ENCODE data around the gene ASXL2. TPM values are rescaled to one million over a fixed set of nuclear protein-coding genes. Genes with fewer than 3 reads are reported as not detected.

ASXL2 gene
- total RNA-seq, 1 experiment from 2014 or later, result 37.8 TPM

- DNase-seq (ENCODE audit: low spot score) (no peak), ATAC-seq (no peak)
- no peaks in the 10 kb centered on the region for H3K4me1 Mint-ChIP-seq
- ChIA-PET CTCF (no interaction called here), POLR2A (no interaction called here)
- no peak overlapping the region for H3K4me3 Mint-ChIP-seq
- H3K27ac Mint-ChIP-seq, result no peak overlapping the region
- no peaks in the 10 kb centered on the region for H3K27me3 Mint-ChIP-seq (ENCODE audit: low read depth)
- peaks cover 33% of the 10 kb centered on the region for H3K36me3 Mint-ChIP-seq
- TF ChIP-seq ELF4 (CRISPR knock-in tag; IDR thresholded peaks at IDR 0.05; ENCODE audit: low read depth) (no peak), NFYB (CRISPR knock-in tag; conservative IDR thresholded peaks at IDR 0.05; ENCODE audit: low read depth) (no peak), SMAD4 (CRISPR knock-in tag; IDR thresholded peaks at IDR 0.05) (no peak)
- TF ChIP-seq, protein P1, sequence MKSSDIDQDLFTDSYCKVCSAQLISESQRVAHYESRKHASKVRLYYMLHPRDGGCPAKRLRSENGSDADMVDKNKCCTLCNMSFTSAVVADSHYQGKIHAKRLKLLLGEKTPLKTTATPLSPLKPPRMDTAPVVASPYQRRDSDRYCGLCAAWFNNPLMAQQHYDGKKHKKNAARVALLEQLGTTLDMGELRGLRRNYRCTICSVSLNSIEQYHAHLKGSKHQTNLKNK (CRISPR knock-in tag; IDR thresholded peaks at IDR 0.05), result no peak
- no peaks in the 10 kb centered on the region for H3K9me3 Mint-ChIP-seq
Observed at GRCh38 chr2:25757906-25758305, 120.4 kb downstream of the ASXL2 start.

DNA sequence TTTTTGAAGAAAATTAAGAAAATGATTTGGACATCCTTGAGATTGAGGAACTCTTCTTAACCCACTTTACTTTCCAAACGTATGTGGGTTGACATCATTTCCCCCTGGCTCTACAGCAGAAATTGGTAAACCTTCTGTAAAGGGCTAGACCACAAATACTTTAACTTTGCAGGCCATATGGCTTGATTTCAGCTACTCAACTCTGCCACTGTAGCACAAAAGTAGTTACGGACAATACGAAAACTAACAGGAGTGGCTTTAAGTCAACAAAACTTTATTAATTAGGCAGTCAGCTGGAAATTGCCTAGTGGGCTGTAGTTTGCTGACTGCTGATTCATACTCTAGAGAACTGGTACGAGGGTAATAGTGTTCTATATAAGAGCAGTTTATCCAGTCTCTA, 121.8 kb downstream of the ASXL2 start:
- H3K9me3 Mint-ChIP-seq, result no peaks in the 10 kb centered on the region
- no peaks in the 10 kb centered on the region for H3K4me1 Mint-ChIP-seq
- ChIA-PET POLR2A (no interaction called here), CTCF (no interaction called here)
- no peaks in the 10 kb centered on the region for H3K27me3 Mint-ChIP-seq (ENCODE audit: low read depth)
- no peak for TF ChIP-seq FOXK1 (CRISPR knock-in tag; IDR thresholded peaks at IDR 0.05)
- no peak for TF ChIP-seq ZSCAN18 (CRISPR knock-in tag; IDR thresholded peaks at IDR 0.05)
- no peak for TF ChIP-seq ZNF416 (CRISPR knock-in tag; IDR thresholded peaks at IDR 0.05)
- TF ChIP-seq HMGA2 (CRISPR knock-in tag; IDR thresholded peaks at IDR 0.05), result no peak
- TF ChIP-seq FOXP1 (CRISPR knock-in tag; IDR thresholded peaks at IDR 0.05; ENCODE audit: borderline replicate concordance), result no peak
- no peak for TF ChIP-seq ZNF232 (CRISPR knock-in tag; IDR thresholded peaks at IDR 0.05)
- TF ChIP-seq, protein P2, sequence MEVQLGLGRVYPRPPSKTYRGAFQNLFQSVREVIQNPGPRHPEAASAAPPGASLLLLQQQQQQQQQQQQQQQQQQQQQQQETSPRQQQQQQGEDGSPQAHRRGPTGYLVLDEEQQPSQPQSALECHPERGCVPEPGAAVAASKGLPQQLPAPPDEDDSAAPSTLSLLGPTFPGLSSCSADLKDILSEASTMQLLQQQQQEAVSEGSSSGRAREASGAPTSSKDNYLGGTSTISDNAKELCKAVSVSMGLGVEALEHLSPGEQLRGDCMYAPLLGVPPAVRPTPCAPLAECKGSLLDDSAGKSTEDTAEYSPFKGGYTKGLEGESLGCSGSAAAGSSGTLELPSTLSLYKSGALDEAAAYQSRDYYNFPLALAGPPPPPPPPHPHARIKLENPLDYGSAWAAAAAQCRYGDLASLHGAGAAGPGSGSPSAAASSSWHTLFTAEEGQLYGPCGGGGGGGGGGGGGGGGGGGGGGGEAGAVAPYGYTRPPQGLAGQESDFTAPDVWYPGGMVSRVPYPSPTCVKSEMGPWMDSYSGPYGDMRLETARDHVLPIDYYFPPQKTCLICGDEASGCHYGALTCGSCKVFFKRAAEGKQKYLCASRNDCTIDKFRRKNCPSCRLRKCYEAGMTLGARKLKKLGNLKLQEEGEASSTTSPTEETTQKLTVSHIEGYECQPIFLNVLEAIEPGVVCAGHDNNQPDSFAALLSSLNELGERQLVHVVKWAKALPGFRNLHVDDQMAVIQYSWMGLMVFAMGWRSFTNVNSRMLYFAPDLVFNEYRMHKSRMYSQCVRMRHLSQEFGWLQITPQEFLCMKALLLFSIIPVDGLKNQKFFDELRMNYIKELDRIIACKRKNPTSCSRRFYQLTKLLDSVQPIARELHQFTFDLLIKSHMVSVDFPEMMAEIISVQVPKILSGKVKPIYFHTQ (CRISPR knock-in tag; IDR thresholded peaks at IDR 0.05), result no peak
- TF ChIP-seq PRDM15 (CRISPR knock-in tag; IDR thresholded peaks at IDR 0.05), result no peak
- no peak for TF ChIP-seq ZNF281 (CRISPR knock-in tag; IDR thresholded peaks at IDR 0.05)
- no peak for TF ChIP-seq ELF4 (CRISPR knock-in tag; IDR thresholded peaks at IDR 0.05; ENCODE audit: low read depth)
- TF ChIP-seq, protein P3, sequence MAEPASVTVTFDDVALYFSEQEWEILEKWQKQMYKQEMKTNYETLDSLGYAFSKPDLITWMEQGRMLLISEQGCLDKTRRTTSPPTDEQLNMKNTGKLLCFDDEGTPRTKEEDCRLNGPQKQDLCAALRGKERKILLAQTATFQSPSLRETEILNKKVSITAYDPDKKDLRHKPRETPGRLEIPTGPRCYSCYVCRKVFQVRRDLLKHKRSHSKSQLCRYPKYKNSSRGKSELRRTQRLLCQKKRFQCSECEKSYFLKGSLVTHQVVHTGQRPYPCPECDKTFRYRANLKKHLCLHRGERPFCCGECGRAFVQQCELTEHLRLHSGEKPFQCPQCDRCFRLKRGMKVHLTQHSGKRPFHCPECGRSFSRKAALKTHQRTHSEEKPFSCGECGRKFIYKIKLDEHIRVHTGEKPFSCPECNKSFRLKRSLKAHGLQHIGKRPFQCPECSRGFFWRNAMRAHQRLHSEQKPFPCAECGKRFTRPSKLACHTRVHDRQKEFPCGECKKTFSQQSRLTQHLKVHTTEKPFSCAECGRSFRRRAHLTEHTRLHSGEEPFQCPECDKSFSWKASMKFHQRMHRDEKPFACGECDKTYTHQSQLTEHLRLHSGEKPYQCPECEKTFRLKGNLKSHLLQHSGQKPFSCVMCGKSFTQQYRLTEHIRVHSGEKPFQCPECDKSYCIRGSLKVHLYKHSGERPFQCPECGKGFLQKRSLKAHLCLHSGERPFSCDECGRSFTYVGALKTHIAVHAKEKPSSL (CRISPR knock-in tag; conservative IDR thresholded peaks at IDR 0.05), result no peak
- no peak for TF ChIP-seq STAT6 (CRISPR knock-in tag; conservative IDR thresholded peaks at IDR 0.05; ENCODE audit: low read depth)
- TF ChIP-seq, protein P1 (CRISPR knock-in tag; IDR thresholded peaks at IDR 0.05), result no peak
- no peak for TF ChIP-seq TEAD4 (CRISPR knock-in tag; IDR thresholded peaks at IDR 0.05)
- ATAC-seq, result no peak
- no peak for DNase-seq (ENCODE audit: low spot score)
- H3K36me3 Mint-ChIP-seq, result peaks cover 40% of the 10 kb centered on the region
- no peak overlapping the region for H3K4me3 Mint-ChIP-seq
- H3K27ac Mint-ChIP-seq, result no peak overlapping the region

Measured in WTC11 (cell line).